PC-9 (cell line): ENCODE results near the gene ZNF501. TPM values are rescaled to one million over a fixed set of nuclear protein-coding genes. Genes with fewer than 3 reads are reported as not detected.
A peak's percentile ranks its signal among the peaks of the same experiment; 100 is the strongest.

ENCODE experiments used
- BruUV-seq: library from RNA; stranded (reverse); fragments of 400-500 nt; replicated peaks from 2 replicates; lab custom pipeline; 2021; lab: Mats Ljungman, UMichigan
- CTCF ChIA-PET: fragments of 300-600 bp; sonication (Branson Sonifier 250); formaldehyde crosslinking; loops from one replicate; lab custom pipeline; 2022; ENCODE audit warnings: antibody characterized with exemption; lab: Charles Lee
- POLR2A ChIA-PET: fragments of 300-600 bp; sonication (Branson Sonifier 250); formaldehyde crosslinking; loops from one replicate; lab custom pipeline; 2022; ENCODE audit warnings: antibody characterized with exemption; ENCODE audit not compliant: unreplicated experiment; lab: Charles Lee
- DNase-seq, 2 experiments: peaks; one replicate each; pipeline versions ENCODE4 v3.0.0 to v3.0.0-alpha.2; 2015 to 2022; ENCODE audit warnings: mixed read lengths in 1 of 2
- H2AFZ ChIP-seq: fragments of 200-600 bp; sonication (generic); 2 replicates; pipeline ENCODE4 v1.8.1; 2017; ENCODE audit warnings: antibody characterized with exemption
- H3F3A ChIP-seq: fragments of 200-600 bp; sonication (generic); 2 replicates; pipeline ENCODE4 v1.8.1; 2017; ENCODE audit warnings: antibody characterized with exemption, mild to moderate bottlenecking, low read depth; ENCODE audit not compliant: insufficient read depth
- H3K27ac ChIP-seq: fragments of 200-600 bp; sonication (generic); 2 replicates; pipeline ENCODE4 v1.6.1; 2016; ENCODE audit warnings: mixed run types
- H3K27me3 ChIP-seq: fragments of 200-600 bp; sonication (generic); 2 replicates; pipeline ENCODE4 v1.6.1; 2016; ENCODE audit warnings: low read depth, mixed run types; ENCODE audit not compliant: insufficient read depth
- H3K36me3 ChIP-seq: fragments of 200-600 bp; sonication (generic); 2 replicates; pipeline ENCODE4 v1.6.1; 2016; ENCODE audit warnings: low read depth, mixed run types
- H3K4me1 ChIP-seq: fragments of 200-600 bp; sonication (generic); replicated peaks from 2 replicates; pipeline ENCODE4 v1.6.1; 2016; ENCODE audit warnings: mixed run types; ENCODE audit not compliant: insufficient read depth
- H3K4me2 ChIP-seq: fragments of 200-600 bp; sonication (generic); 2 replicates; pipeline ENCODE4 v1.6.1; 2017; ENCODE audit warnings: mixed run types
- H3K4me3 ChIP-seq: fragments of 200-600 bp; sonication (generic); 2 replicates; pipeline ENCODE4 v1.6.1; 2016; ENCODE audit warnings: mixed run types
- H3K79me2 ChIP-seq: fragments of 200-600 bp; sonication (generic); 2 replicates; pipeline ENCODE4 v1.6.1; 2017; ENCODE audit warnings: low read depth, mixed run types
- H3K9me2 ChIP-seq: fragments of 200-600 bp; sonication (generic); 2 replicates; pipeline ENCODE4 v1.8.1; 2017; ENCODE audit warnings: mild to moderate bottlenecking; ENCODE audit not compliant: insufficient read depth
- H3K9me3 ChIP-seq: fragments of 200-600 bp; sonication (generic); 2 replicates; pipeline ENCODE4 v1.8.1; 2016; ENCODE audit warnings: low read depth; ENCODE audit not compliant: insufficient read depth
- H4K20me1 ChIP-seq: fragments of 200-600 bp; sonication (generic); 2 replicates; pipeline ENCODE4 v1.8.1; 2017; ENCODE audit not compliant: insufficient read depth
- CTCF ChIP-seq: fragments of 200-600 bp; sonication (generic); conservative IDR thresholded peaks from 2 replicates; pipeline ENCODE4 v1.6.1; 2017; ENCODE audit warnings: mixed run types, antibody characterized with exemption, mild to moderate bottlenecking, moderate library complexity
- EZH2 ChIP-seq: fragments of 200-600 bp; sonication (generic); IDR thresholded peaks from 2 replicates; pipeline ENCODE4 v1.8.0; 2017; ENCODE audit warnings: antibody characterized with exemption, low read depth
- intact Hi-C: fragments of 100-400 bp; cut with micrococcal nuclease; formaldehyde crosslinking; loops from one replicate; pipeline ENCODE4 v1.10.0; 2022; ENCODE audit not compliant: unreplicated experiment
- total RNA-seq: library from RNA; stranded (reverse); gene quantifications from 2 replicates; pipeline ENCODE4 v1.2.3, GENCODE V29; 2021

The ZNF501 gene
- total RNA-seq, 1 experiment from 2014 or later, result 2.6 TPM

- H3K9me2 ChIP-seq, result no peaks in the 10 kb centered on the region
- peak overlapping the region; percentile 63 for H3K4me3 ChIP-seq
- ChIA-PET CTCF (no interaction called here), POLR2A (interaction anchor here (0.6 to 0.7 kb wide), 4 partner anchors 32 to 1140 kb away, joined by 3 to 5 read pairs (median 4); partner anchors contain the start of genes ANO10 and ZNF501)
- H3K27ac ChIP-seq, result peak overlapping the region; percentile 47
- H4K20me1 ChIP-seq, result no peaks in the 10 kb centered on the region
- DNase-seq, result no peak
- intact Hi-C loops, result loop anchor here (1.0 kb wide), 1 partner anchor 32 kb away; the partner anchor contains the start of gene ZNF501
- peaks cover 23% of the 10 kb centered on the region; the same call in 1 of the 2 replicates for H3K36me3 ChIP-seq
- H3K4me2 ChIP-seq, result peak overlapping the region; percentile 88
- TF ChIP-seq CTCF, result no peak
- TF ChIP-seq EZH2, result no peak
- peaks cover 5% of the 10 kb centered on the region; the same call in 1 of the 2 replicates for H3K4me1 ChIP-seq
- BruUV-seq, result TSS peak; percentile 60
- peaks cover 29% of the 10 kb centered on the region for H3K9me3 ChIP-seq
- H3K79me2 ChIP-seq, result peaks cover 47% of the 10 kb centered on the region
- H3K27me3 ChIP-seq, result no peaks in the 10 kb centered on the region
- no peaks in the 10 kb centered on the region for H3F3A ChIP-seq
- H2AFZ ChIP-seq, result peak overlapping the region; percentile 99
Observed at GRCh38 chr3:44761101-44761423, 31.6 kb downstream of the ZNF501 start.

GRCh38 chr3:44761424-44762169, 32.2 kb downstream of the ZNF501 start, which contains the start of the genes KIAA1143 and KIF15:
Gene KIAA1143, minus strand, starts transcription at chr3:44761619. Its CDS starts 17 bp downstream, at chr3:44761602.
Gene KIF15, plus strand, starts transcription at chr3:44761794. Its CDS starts 72 bp downstream, at chr3:44761866.
- ChIA-PET CTCF (interaction anchor here (0.7 kb wide), 1 partner anchor 123 kb away, joined by 3 read pairs; no protein-coding TSS in a partner anchor), POLR2A (interaction anchor here (0.6 to 0.7 kb wide), 7 partner anchors 32 to 1911 kb away, joined by 3 to 6 read pairs (median 4); partner anchors contain the start of genes ANO10 and ZNF501)
- H3K9me2 ChIP-seq, result no peaks in the 10 kb centered on the region
- TF ChIP-seq EZH2 (no peak), CTCF (no peak)
- peak within 1 kb of the TSS; percentile 63 for H3K4me3 ChIP-seq
- peak within 1 kb of the TSS; percentile 47 for H3K27ac ChIP-seq
- H3K79me2 ChIP-seq, result peaks cover 47% of the 10 kb centered on the region
- TSS peak; percentile 80 for BruUV-seq
- no peaks in the 10 kb centered on the region for H3K27me3 ChIP-seq
- peak within 1 kb of the TSS; percentile 91 for H3K4me2 ChIP-seq
- peaks cover 26% of the 10 kb centered on the region for H3K9me3 ChIP-seq
- H3K4me1 ChIP-seq, result peaks cover 5% of the 10 kb centered on the region; the same call in 1 of the 2 replicates
- no peaks in the 10 kb centered on the region for H3F3A ChIP-seq
- DNase-seq, result peak; percentile 87 to 92
- H2AFZ ChIP-seq, result peak within 1 kb of the TSS; percentile 99
- peaks cover 23% of the 10 kb centered on the region; the same call in 1 of the 2 replicates for H3K36me3 ChIP-seq
- intact Hi-C loops, result loop anchor here (1.0 kb wide), 1 partner anchor 32 kb away; the partner anchor contains the start of gene ZNF501
- no peaks in the 10 kb centered on the region for H4K20me1 ChIP-seq

GRCh38 chr3:44762170-44762677, 32.8 kb downstream of the ZNF501 start:
- POLR2A ChIA-PET, result interaction anchor here (0.6 to 0.7 kb wide), 4 partner anchors 93 to 1912 kb away, joined by 3 to 6 read pairs (median 4); no protein-coding TSS in a partner anchor
- no peaks in the 10 kb centered on the region for H3K9me2 ChIP-seq
- H2AFZ ChIP-seq, result peak overlapping the region; percentile 82
- peak overlapping the region; percentile 91 for H3K4me2 ChIP-seq
- no peaks in the 10 kb centered on the region for H3F3A ChIP-seq
- H3K27ac ChIP-seq, result peak overlapping the region; percentile 33; the same call in 1 of the 2 replicates
- peaks cover 45% of the 10 kb centered on the region for H3K79me2 ChIP-seq
- H3K4me1 ChIP-seq, result peaks cover 5% of the 10 kb centered on the region; the same call in 1 of the 2 replicates
- peaks cover 23% of the 10 kb centered on the region for H3K9me3 ChIP-seq
- no peaks in the 10 kb centered on the region for H3K27me3 ChIP-seq
- TF ChIP-seq EZH2 (no peak), CTCF (no peak)
- peaks cover 22% of the 10 kb centered on the region; the same call in 1 of the 2 replicates for H3K36me3 ChIP-seq
- no peak for DNase-seq
- H4K20me1 ChIP-seq, result no peaks in the 10 kb centered on the region
- intact Hi-C loops, result no loop called here
- BruUV-seq, result no TSS peak
- CTCF ChIA-PET, result interaction anchor here (0.7 kb wide), 1 partner anchor 124 kb away, joined by 3 read pairs; no protein-coding TSS in a partner anchor
- H3K4me3 ChIP-seq, result peak overlapping the region; percentile 63
